SU-DHL-6 (cell line): Measurements from ENCODE around the gene UBE3C.

ENCODE experiments used
- CTCF ChIP-seq: fragments of 200-600 bp; sonication (generic); IDR thresholded peaks from one replicate; pipeline ENCODE4 v1.5.1; 2017; ENCODE audit warnings: antibody characterized with exemption, mild to moderate bottlenecking, low read length, moderate library complexity; ENCODE audit not compliant: insufficient read depth, poor library complexity, severe bottlenecking
- EZH2phosphoT487 ChIP-seq: fragments of 200-600 bp; sonication (generic), shearing (Covaris generic); conservative IDR thresholded peaks from 2 replicates; pipeline ENCODE4 v1.6.1; 2018; ENCODE audit warnings: mild to moderate bottlenecking, antibody characterized with exemption, low read length, moderate library complexity, mixed read lengths

GRCh38 chr7:157116762-157117161 is 22.0 kb upstream of the UBE3C start:
- TF ChIP-seq CTCF, result no peak
- no peak for TF ChIP-seq EZH2phosphoT487
